PFSK-1 (cell line): ENCODE measurements around the gene SRRT.

Experiments used
- POLR2AphosphoS5 ChIP-seq: IDR thresholded peaks from 2 replicates; pipeline ENCODE4 v1.6.1; 2012; ENCODE audit warnings: low read depth, mild to moderate bottlenecking, control low read depth, low read length, moderate library complexity
- TAF1 ChIP-seq: IDR thresholded peaks from 2 replicates; pipeline ENCODE4 v1.6.1; 2012; ENCODE audit warnings: low read length, control low read depth, borderline replicate concordance; ENCODE audit not compliant: insufficient read depth

GRCh38 chr7:100902638-100903037 is 27.7 kb downstream of the SRRT start:
- TF ChIP-seq POLR2AphosphoS5 (no peak), TAF1 (no peak)
